ENCODE measurements around the gene SNTG2.

The SNTG2 gene

DNA sequence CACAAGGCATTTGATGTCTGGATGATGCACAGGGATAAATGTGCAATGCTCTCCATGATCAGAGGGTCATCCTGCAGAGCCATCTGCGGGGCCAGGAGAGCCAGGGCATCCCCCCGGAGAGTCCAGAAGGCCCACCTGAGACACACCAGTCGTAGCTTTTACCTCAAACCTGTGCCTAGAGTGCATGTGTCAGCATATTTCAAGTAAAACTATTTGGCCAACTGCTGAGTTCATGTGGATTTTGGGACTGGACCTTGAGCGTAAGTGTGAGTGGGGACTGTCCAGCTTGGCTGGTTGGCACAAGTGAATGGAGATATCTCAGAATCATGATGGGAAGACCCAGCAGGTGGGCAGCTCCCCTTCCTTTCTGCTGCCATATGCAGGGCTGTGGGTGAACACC, 314.8 kb downstream of the SNTG2 start:
- no peak for DNase-seq (ENCODE audit: extremely low read depth in 1 of 2, low read depth in 1 of 2)

DNA sequence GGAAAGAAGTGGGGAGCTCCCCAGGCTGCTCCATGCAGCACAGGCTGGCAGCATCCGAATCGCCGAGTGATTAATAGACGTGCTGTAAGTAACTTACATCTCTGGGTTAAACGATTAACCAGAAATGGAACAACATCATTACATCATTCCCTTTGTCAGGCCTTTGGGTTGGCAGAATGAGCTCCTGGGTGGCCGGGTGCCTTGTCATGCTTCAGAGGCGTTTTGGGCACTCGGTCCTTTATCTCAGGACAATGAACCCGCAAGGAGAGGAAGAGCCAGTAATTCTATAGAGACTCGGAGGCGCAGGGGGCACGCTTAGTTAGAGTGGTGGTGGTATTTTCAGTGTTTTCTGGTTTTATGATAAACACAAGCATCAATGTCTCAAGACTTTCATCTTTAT, 315.7 kb downstream of the SNTG2 start:
- no peak for DNase-seq (ENCODE audit: extremely low read depth in 1 of 2, low read depth in 1 of 2)

DNA sequence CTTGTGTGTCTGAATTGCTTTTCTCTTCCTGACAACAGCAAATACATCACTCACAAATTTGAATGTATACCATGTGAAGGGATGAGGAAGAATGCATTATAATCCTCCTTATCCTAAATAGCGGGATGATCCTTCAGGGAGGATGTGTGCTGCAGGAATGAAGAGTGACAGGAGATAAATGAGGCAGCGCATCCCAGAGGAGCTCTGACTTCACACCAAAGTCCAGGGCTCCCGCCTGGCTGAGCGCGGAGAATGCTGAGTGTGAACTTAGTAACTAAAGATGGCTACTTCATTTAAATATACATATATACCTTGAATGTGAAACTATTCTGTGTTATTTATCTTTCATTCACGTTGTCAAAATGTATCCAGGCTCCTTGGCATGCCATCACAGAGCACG, 317.4 kb downstream of the SNTG2 start:
- DNase-seq (ENCODE audit: extremely low read depth in 1 of 2, low read depth in 1 of 2) = no peak

DNA sequence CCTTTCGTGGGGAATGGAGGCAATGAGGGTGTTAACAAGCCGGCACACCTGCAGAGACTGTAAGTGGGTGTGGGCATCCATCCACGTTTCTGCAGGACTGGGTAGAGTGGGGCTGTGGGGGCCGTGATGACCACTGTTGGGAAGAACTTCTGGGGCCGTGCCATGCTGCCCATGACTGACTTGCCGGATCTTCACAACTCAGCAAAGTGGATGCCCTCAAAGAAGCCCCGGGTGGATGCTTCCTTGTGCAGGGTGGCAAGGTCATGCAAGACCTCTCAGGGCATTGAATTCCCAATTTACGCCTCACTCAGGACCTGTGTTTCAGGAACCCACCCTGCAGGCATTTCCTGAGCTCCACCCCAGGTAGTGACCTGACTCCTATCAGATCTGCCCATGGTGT, 319.2 kb downstream of the SNTG2 start:
- DNase-seq (ENCODE audit: extremely low read depth in 1 of 2, low read depth in 1 of 2) = no peak

DNA sequence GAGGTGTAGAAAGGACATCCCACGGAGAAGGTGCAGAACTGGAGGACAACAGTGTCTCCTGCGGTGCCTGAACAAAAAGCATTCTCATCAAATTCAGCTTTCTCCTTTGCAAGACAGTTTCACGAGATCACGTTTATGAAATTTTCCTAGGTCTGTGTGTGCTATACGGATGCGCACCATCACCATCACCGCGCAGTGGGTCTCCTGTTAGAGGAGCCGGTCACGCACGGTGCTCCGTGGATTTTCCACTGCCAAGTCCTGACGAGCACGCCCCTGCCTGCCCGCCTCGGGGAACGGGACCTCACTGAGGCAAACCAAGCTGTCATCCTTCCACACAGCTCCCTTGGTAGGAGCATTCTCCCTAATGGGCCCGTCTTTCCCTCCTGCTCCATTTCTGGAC, 322.2 kb downstream of the SNTG2 start:
- no peak for DNase-seq (ENCODE audit: extremely low read depth in 1 of 2, low read depth in 1 of 2)

DNA sequence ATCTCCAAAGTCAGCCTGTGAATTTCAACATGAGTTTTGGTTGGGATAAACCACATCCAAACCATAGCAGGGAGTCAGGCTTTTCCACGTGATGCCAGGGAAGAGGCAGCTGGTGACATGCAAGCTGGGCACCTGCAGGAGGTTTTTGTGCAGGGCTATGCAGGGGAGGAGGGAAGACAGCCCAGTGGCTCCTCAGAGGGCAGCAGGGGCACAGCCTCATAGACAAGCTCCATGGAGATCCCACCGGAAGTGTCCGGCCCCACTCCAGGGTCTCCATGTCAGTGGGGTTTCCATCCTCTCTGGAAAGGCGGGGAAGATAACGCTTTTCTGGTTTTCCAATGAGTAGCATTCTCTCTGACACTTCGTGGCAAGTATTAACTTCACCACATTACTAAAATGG, 327.0 kb downstream of the SNTG2 start:
- DNase-seq (ENCODE audit: extremely low read depth in 1 of 2, low read depth in 1 of 2) = no peak

DNA sequence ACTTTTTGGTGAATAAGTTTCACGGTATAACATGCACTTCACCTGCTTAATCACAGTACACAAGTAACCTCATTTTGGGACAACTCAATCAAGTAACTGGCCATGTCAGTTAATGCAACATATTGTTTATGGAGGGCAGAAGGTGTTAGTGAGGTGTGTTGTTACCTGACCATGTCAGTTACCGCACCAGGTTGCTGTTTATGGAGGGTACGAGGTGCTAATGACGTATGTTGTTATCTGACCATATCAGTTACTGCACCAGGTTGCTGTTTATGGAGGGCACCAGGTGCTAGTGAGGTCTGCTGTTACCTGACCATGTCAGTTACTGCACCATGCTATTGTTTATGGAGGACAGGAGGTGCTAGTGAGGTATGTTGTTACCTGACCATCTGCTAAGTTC, 327.5 kb downstream of the SNTG2 start:
- DNase-seq (ENCODE audit: extremely low read depth in 1 of 2, low read depth in 1 of 2) = no peak

DNA sequence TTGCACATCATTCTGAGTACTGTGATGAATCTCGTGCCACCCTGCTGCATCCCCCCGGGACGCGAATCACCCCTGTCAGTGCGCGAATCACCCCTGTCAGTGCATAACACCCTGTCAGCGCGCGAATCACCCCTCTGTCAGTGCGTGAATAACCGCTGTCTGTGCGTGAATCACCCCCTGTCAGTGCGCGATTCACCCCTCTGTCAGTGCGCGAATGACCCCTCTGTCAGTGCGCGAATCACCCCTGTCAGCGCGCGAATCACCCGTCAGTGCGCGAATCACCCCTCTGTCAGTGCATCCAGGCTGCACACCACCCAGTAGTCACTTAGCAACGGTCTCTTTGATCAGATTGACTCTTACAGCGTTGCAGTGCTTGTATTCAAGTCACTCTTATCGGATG, 328.2 kb downstream of the SNTG2 start:
- DNase-seq (ENCODE audit: extremely low read depth in 1 of 2, low read depth in 1 of 2) = no peak

DNA sequence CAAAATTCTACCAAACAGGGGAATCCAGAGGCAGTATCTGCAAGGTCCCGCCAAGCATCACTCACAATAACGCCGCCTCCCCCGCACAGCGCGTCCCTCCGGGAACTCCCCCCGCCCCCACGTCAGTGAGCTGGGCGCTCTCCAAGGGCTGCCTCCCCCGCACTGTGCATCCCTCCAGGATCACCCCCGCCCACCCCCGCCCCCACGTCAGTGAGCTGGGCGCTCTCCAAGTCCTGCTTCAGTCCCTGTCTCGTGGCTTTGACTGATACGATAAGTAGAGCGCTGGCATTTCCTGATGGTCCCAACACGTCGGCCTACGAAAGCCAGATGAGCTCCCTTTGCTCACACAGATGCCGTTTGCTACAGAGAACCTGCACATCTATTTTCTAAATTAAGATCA, 331.9 kb downstream of the SNTG2 start:
- no peak for DNase-seq (ENCODE audit: extremely low read depth in 1 of 2, low read depth in 1 of 2)

DNA sequence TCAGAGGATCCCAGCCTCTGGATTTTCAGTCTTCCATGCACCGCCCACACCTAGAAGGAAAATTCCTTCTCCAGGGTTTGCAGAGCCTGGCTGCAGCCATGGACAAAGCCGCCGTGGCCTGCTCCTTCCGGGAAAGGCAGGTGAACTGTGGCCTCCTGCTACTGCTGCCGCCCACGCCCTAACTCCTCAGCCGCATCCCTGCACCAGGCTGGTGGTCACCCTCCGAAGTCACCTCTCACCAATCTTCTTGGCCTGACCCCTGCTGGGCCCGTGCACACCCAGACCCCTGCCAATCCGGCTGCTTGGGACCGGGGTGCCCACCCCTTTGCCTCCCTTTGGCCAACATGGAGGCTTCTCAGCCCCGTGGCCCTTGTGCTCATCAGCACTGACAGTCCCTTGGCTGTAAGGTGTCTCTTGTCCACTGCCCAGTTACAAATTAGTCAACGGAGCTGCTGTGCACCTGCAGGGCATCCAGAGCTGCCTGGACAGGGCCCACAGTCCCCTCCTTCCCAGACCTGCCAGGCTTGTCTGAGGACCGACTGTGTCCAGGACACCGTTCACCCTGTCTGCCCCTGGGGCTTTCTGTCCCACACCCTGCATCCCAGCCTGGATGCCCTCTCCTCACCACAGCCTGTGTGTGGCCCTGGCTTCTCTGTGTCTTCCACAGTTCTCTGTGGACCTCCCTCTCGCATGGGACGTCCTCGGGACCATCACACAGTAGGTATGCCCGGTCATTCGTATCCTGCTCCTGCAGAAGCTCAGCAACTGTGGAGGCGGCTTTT, 332.6 kb downstream of the SNTG2 start:
- DNase-seq (ENCODE audit: extremely low read depth in 1 of 2, low read depth in 1 of 2) = no peak

DNA sequence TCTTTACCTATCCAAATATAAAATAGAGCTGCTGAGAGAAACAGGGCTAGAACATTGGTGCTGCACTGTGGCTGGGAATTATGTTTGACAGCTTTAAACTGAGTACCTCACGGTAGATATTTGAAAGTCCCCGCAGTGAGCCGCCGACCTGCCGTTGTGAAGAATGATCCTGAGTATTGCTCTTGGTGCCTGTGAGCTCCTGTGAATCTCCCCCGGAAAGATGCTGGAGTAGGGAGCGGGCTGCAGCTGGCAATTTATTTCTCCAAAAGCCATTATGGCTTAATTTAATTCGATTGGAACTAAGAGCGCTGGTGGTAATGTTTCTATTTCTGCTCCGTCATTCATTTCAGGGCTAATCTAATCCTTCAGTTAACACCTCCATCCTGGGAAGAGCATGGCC, 333.2 kb downstream of the SNTG2 start:
- DNase-seq (ENCODE audit: extremely low read depth in 1 of 2, low read depth in 1 of 2) = no peak

DNA sequence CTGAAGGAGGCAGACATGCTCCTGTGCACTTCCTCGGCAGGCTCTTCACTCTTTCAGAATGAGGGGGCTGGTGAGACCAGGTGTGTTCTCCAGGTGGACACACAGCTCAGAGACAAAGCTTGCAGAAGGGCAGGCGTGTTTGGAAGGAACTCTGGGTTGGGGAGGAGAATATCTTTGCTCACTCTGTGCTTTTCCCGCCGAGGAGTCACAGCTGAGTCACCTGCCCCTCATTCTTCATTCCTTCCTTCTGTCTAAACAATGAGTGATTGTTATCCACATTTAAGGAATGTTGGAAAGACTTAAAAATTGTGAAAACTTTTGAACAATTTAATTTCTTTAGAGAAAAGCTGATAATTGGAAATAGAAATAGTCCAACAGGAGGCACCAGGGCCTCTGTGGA, 336.3 kb downstream of the SNTG2 start:
- DNase-seq (ENCODE audit: extremely low read depth in 1 of 2, low read depth in 1 of 2) = no peak

DNA sequence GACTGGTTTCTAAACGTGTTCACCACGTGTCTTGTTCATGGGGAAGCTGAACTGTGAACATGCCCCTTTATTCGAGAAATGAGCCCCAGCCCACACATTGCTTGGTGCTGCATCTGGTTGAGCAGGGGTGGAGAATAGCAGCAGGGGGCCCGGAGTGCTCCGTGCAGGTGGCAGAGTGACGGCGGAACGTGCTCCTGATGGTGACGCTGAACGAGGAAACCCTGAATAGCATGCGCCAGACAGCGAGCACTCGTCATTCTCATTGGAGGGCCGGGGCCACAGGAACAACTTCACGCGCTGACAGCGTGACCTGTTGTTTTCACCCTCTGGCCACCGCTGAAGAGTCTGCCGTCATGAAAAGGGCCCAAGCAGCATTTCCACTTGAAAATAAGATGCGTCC, 336.8 kb downstream of the SNTG2 start:
- no peak for DNase-seq (ENCODE audit: extremely low read depth in 1 of 2, low read depth in 1 of 2)

DNA sequence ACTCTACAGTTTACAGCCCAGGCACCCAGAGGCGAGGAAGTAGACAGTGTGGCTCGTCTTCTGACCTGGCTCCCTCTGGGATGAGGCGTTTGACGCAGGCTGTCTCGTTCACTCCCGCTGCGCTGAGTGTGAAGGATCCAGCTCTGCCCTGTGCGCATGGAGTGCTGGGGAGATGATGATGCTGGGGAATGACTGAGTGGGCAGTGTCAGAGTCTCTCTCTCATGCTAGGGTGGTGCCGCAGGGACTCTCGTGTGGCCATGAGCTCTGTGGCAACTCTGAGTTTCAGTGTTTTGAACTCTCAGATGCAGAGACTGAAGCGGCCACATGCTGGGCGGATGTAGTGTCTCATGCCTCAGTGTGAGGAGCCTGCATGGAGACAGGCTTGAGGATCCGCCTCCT, 344.3 kb downstream of the SNTG2 start:
- no peak for DNase-seq (ENCODE audit: extremely low read depth in 1 of 2, low read depth in 1 of 2)

DNA sequence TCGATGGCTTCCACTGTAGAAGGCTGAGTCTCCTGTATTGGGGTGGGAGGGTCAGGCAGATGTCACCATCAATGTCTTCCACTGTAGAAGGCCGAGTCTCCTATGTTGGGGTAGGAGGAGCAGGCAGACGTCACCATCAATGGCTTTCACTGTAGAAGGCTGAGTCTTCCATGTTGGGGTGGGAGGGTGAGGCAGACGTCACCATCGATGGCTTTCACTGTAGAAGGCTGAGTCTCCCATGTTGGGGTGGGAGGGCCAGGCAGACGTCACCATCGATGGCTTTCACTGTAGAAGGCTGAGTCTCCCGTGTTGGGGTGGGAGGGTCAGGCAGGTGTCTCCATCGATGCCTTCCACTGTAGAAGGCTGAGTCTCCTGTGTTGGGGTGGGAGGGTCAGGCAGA, 345.1 kb downstream of the SNTG2 start:
- DNase-seq (ENCODE audit: extremely low read depth in 1 of 2, low read depth in 1 of 2) = no peak

DNA sequence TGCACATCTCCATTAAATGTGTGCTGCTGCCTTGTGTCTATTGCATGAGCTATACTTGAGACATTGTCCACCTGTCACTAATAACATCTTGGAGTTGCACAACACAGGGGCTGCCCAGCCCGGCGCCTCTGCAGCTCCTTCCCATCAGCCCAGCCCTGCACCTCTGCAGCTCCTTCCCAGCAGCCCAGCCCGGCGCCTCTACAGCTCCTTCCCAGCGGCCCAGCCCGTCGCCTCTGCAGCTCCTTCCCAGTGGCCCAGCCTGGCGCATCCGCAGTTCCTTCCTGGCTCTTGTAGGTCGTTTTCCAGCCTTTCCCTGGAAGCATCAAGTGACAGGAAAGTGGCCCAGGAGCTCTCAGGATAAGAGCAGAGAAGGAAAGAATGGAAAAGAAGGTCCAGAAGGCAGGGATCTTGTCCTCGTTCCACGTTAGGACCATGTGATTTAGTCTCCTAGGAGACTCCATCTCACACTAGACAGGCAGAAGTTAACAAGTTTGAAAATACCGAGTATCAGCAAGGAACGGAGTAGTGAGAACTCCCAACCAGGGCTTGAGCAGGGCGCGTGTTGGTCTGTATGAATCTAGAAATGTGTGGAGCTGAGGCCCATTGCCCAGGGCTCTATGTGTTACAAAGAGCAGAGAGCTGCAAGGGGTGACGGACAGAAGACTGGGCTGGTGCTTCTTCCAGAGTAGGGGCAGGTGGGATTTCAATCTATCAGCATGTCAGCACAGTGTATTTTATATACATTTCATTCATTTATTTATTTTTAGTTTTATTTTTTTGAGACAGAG, 346.9 kb downstream of the SNTG2 start:
- no peak for DNase-seq (ENCODE audit: extremely low read depth in 1 of 2, low read depth in 1 of 2)

DNA sequence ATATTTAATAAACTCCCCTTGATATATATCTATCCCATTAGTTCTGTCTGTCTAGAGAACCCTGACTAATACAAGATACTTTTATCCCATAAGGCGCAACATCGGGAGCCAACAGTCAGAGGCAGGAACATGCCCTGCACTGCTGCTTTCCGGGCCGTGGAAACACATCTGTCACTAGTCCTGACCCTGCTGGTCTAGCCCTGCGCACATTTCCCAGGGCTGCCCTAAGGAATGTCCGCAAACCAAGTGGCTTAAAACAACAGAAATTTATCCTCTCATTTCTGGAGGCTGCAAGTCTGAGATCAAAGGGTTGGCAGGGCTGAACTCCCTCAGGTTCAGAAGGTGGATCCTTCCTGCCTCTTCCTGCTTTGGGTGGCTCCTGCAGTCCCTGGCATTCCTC, 348.4 kb downstream of the SNTG2 start:
- DNase-seq (ENCODE audit: extremely low read depth in 1 of 2, low read depth in 1 of 2) = no peak

DNA sequence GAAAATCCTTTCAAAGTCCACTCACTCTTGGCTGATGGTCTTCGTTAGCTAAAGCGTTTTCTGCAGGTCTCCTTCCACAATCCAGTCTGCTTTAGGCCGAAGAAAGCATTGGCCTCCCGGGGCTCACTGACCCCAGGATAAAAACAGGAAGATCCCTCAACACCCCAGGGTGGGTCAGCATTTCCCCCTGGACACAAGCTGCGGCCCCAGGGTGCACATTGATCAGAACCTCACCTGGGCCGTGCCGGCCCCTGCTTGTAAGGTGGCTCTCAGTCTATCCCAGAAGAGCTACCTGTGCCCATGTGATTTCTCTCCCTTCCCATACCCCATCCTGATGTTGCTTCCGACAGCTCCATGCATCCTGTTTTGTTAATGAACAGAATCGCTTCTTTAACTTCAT, 349.6 kb downstream of the SNTG2 start:
- no peak for DNase-seq (ENCODE audit: extremely low read depth in 1 of 2, low read depth in 1 of 2)

DNA sequence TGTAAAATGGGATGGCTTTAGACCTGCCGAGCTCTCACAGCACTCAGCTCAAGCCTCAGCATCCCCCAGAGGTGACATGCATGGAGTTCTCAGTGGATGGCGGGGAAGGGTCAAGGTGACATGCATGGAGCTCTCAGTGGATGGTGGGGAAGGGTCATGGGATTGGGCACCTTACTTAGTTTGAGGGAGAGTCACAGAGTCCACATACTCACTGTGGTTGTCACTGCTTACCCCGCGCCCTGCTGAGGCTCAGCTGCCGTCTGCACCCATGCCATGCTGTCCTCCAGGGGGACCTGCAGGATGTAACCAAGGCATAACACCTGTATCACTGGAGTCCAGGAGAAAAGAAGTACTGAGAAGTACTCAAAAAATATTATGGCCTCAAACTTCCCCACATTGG, 350.4 kb downstream of the SNTG2 start:
- no peak for DNase-seq (ENCODE audit: extremely low read depth in 1 of 2, low read depth in 1 of 2)

DNA sequence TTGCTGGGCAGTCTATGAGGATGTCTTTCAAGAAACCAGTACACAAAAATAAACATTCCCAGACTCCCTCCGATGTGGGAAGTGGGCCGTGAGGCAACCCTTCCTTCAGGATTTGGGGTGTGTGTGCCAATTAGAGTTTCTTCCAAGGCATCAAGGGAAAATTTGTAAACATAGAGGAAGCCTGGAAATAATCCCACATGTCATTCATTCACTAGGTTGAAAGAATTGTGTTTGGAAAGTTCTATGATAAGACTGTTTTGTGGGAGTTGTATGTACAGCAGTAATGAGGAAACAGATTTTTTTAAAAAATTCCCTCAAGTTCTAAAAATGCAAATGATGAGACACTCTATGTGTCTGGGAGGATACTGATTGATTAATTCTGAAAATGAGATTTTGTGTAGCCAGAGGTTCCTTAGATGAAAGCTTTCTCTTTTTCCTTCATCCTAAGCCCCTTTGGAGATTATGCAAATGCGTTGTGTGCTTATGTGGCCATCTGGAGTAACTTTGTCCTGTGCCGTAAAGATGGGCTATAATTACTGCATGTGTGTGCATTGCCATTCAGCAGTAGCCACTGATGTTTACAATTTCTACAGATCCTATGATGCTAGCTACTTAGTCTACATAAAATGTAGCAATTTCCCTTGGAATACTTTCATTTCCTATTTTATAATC, 354.8 kb downstream of the SNTG2 start:
- DNase-seq (ENCODE audit: extremely low read depth in 1 of 2, low read depth in 1 of 2) = no peak

DNA sequence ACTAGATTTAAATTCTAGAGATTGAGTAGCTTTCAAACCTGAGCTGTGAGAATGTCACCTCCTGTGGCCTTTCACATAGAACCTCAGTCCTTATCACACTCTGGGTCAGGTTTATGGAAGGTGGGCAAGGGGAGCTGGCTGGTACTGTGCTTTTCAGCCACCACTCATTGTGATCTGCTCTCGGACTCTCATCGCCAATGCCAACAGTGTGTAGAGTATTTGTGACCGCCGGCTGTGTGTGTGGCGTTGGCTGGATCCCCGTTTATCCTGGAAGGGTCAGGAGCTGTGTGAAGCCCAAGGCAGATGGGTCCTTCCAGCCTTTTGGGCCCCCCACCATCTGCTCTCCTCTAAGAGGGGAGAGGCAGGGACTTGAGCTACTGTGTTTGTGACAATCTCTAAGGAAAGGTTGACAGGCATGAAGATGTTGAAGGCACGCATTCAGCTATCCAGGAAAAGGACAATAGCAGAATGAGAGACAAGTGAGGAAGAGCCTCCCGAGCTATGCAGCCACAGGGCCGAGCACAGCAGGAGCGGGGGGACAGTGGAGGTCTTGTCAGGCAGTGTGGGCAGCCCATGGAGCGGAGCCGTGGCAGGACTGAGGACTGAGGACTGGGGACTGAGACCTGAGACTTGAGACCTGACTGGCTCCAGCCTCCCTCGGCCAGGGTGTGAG, 355.5 kb downstream of the SNTG2 start:
- no peak for DNase-seq (ENCODE audit: extremely low read depth in 1 of 2, low read depth in 1 of 2)
